G401 (cell line): ENCODE measurements around the gene CIZ1. TPM values are rescaled to one million over a fixed set of nuclear protein-coding genes. Genes with fewer than 3 reads are reported as not detected.
"Not testable (repeated sequence)": the region's sequence is repeated elsewhere in the genome, so short reads cannot be mapped to it uniquely, and the experiment has no call there.

Source experiments
- DNase-seq: peaks from one replicate; pipeline ENCODE4 v3.0.0-alpha.2; 2015; ENCODE audit warnings: low spot score
- in situ Hi-C: cut with HindIII; loops from 2 replicates; pipeline ENCODE4 v1.10.0; 2016; ENCODE audit warnings: low sequenced_read_pairs, mixed read lengths
- total RNA-seq: library from RNA; depleted of rRNA; stranded (reverse); fragments of >200 nt; shearing (Covaris generic); gene quantifications from 2 replicates; pipeline ENCODE4 v1.2.3, GENCODE V29; 2014; rRNA removed

CIZ1 gene, protein sequence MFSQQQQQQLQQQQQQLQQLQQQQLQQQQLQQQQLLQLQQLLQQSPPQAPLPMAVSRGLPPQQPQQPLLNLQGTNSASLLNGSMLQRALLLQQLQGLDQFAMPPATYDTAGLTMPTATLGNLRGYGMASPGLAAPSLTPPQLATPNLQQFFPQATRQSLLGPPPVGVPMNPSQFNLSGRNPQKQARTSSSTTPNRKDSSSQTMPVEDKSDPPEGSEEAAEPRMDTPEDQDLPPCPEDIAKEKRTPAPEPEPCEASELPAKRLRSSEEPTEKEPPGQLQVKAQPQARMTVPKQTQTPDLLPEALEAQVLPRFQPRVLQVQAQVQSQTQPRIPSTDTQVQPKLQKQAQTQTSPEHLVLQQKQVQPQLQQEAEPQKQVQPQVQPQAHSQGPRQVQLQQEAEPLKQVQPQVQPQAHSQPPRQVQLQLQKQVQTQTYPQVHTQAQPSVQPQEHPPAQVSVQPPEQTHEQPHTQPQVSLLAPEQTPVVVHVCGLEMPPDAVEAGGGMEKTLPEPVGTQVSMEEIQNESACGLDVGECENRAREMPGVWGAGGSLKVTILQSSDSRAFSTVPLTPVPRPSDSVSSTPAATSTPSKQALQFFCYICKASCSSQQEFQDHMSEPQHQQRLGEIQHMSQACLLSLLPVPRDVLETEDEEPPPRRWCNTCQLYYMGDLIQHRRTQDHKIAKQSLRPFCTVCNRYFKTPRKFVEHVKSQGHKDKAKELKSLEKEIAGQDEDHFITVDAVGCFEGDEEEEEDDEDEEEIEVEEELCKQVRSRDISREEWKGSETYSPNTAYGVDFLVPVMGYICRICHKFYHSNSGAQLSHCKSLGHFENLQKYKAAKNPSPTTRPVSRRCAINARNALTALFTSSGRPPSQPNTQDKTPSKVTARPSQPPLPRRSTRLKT
- total RNA-seq = 13.7 and 17.5 TPM in 2 replicates

DNA sequence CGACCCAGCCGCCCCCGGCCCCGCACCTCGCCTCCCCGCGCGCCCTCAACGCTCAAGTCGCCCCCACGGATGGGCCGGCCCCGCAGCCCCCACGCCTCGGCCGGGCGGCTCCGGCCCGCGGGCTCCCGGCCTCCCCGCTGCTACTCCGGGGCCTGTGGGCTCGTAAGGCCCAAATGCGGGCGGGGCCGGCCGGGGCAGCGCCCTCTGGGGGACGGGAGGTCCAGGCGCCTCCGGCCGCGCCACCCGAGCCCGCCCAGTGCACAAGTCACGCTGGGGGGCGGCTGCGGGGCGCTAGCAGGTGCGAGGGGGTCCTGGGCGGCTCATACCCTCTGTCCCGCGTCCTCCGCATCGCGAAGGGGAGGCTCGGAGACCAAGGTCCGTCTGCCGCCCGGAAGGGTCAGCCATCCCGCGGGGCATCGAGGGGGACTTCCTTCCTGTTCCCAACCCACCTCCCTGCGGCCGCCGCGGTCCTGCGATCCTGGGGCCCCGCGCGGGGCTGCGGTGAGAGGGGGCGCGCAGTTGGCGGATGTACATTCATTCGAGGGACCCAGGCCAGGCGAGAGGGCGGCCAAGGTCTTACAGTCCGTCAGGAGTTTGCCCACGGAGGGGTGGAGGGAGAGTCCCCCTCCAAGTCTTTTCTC lies at the start of gene CIZ1:
Gene CIZ1 (minus strand): TSS at position 167 of the 641 bp plus-strand sequence. CDS start 715 bp downstream, outside the sequence.
- peak; percentile 77 for DNase-seq
- in situ Hi-C loops = no loop called here

DNA sequence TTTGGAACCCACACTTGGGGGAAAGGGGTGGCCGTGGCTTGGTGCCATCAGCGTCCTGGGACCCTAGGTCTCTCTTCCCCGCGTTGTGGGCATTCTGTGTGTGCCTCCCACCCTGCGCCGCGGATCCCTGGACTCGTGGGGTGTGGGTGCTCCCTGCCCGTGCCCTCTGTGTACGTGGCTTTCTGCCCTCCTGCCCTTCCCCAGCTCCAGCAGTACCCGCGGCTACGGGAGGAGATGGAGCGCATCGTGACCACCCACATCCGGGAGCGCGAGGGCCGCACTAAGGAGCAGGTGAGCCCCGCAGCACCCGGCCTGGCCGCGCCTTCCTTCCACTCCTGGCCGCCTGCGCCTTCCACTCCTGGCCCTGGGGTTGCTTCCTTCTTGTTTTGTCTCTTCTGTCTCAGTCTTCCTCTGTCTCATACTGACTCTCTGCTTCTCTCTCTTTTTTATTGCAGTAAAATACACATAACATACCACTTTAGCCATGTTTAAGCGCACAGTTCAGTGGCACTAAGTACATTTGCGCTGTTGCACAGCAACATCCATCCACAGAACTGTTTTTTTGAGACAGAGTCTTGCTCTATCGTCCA lies 42.5 kb upstream of the CIZ1 start:
- DNase-seq = no peak
- in situ Hi-C loops = no loop called here

DNA sequence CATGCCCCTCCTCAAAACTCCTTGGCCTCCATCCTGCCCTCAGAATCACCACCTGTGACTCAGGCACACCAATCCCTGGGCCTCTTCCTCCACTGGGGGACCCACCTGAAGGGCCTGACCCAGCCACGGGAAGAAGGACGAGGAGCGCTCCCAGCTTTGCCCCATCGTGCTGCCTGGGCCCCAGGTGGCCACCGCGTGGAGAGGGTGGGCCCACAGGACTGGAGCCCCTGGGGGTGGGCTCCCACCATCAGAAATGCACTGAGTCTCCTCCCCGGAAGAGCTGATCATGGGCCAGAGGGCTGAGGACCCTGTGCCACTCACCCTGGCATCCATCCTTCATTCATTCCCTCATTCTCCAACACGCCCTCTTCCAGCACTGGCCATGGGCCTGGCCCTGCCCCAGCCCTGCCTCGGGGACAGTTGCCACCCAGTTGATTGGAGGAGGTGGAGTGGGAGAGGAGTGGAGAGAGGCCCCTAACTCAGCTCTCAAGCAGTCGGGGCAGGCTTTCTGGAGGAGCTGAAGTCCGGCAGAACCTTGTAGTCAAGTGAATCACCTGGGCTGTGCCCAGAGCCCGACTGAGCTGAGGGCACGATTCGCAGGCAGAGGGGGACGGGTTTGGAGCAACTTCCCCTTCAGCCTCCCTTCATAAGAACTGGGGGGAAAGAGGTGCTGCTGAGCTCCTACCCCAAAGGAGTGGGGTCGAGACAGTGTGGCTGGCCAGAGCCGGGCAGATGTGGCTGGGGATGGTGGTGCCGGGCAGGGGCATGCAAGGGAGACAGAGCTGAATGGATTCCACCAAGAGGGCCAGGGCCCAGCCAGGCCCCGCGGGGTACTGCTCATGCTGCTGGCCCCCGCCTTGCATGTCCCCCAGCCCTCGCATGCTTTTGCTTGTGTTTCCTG lies 41.4 kb upstream of the CIZ1 start:
- DNase-seq = no peak
- in situ Hi-C loops = no loop called here

DNA sequence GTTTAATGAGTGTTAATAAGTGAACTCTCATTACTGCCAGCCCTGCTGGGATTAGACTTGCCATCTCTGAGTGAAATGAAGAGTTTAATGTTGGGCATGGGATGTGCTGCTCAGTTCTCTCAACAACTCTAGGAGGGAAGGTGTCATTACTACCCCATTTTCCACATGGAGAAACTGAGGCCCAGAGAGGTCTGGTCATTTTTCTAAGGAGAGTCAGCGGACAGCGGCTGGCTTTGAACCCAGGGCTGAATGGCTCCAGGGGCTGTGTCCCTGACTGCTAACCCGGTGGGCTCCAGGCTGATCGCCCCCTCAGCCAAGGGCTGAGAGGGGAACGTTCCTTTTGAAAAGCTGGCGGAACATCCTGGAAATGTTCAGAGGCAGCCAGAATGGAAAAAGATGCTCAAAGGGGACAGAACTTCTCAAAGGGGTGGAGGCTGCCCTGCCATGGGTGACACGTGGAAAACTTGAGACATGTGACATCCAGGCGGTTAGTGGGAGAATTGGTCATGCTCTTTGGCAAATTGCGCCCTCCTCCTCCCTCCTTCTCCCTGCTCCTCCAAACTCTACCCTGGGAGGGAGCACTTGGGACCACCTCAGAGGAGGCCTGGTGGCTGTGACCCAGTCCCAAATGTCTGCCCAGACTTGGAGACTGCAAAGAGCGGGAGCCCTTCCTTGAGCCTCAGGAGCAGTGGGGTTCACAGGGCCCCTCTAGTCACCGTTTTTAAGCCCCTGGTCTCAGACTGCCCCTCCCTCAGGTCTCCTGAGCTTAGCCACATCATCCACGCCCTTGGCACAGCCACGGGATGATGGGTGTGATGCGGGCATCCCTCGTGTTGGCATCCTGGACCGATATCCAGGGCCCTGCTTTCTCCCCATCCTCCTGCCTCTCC lies 40.5 kb upstream of the CIZ1 start:
- no peak for DNase-seq
- in situ Hi-C loops = no loop called here

DNA sequence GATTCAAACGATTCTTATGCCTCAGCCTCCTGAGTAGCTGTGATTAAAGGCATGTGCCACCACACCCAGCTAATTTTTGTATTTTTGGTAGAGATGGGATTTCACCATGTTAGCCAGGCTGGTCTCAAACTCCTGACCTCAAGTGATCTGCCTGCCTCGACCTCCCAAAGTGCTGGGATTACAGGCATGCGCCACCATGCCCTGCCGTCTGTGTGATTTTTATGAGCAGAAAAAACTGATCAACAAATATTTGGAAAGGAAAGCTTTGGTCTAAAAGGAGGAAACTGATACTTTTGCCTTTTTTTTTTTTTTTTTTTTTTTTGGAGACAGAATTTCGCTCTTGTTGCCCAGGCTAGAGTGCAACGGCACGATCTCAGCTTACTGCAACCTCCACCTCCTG lies 39.5 kb upstream of the CIZ1 start:
- in situ Hi-C loops = not testable (repeated sequence)

DNA sequence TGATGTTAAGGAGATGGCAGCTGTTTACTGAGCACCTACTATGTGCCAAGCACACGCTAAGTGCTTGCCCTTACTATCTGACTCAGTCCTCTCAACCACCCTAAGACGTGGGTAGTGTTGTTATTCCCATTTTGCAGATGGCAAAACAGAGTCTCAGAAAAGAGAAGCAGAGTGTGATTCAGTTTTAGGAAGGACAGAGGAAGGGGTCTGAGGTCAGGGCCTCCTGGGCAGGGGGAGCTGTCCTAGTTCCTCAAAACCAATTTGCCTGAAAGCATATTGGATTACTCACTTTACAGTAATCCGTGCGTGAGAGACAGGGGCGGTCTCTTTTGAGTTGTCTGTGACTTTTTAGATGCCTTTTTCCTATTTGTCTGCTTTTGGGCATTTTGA lies 35.0 kb upstream of the CIZ1 start:
- in situ Hi-C loops = no loop called here
- DNase-seq = no peak

More for the DNA sequence above, 39.5 kb upstream of the CIZ1 start:
- not testable (repeated sequence) for DNase-seq

DNA sequence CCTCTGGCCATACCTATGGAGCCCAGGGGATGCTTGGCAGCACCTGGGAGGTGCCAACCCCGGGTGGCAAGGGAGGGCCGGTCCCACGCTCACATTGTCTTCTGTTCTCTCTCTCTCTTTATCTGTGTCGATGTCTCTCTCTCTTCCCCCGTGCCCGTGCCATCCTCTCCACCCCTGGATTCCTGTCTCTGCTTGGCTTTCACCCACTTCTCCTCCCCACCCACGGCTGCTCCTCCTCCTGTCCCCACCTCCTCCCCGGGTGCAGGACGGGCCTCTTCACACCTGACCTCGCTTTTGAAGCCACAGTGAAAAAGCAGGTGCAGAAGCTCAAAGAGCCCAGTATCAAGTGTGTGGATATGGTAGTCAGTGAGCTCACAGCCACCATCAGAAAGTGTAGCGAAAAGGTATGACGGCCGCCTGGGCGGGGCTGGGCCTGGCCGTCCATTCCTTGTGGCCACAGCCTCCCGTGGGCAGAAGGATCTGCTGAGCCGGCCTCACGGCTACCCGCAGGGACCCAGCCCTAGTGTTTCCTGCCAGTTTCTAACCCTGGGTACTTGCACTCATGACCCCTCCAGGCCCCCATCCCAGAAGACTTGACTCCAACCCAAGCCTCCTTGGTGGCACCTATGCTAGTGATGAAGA lies 34.5 kb upstream of the CIZ1 start:
- in situ Hi-C loops = no loop called here
- DNase-seq = no peak

DNA sequence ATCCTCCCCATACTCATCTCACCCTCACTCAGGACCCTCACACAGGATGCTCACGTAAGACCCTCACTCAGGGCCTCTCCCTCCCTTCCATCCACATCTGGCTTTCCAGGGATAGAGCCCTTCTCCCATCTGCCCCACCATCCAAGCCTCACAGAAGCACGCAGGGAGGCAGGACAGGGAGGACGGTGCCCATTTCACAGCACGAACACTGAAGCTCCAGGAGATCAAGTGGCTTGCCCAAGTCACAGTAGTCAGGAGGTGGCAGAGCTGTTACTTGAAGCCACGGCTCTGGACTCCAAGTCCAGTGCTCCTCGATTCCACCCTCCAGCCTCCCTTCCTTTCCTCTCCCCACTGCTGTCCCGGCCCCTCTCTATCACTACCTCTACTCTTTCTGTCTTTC lies 33.5 kb upstream of the CIZ1 start:
- DNase-seq = no peak
- in situ Hi-C loops = no loop called here

DNA sequence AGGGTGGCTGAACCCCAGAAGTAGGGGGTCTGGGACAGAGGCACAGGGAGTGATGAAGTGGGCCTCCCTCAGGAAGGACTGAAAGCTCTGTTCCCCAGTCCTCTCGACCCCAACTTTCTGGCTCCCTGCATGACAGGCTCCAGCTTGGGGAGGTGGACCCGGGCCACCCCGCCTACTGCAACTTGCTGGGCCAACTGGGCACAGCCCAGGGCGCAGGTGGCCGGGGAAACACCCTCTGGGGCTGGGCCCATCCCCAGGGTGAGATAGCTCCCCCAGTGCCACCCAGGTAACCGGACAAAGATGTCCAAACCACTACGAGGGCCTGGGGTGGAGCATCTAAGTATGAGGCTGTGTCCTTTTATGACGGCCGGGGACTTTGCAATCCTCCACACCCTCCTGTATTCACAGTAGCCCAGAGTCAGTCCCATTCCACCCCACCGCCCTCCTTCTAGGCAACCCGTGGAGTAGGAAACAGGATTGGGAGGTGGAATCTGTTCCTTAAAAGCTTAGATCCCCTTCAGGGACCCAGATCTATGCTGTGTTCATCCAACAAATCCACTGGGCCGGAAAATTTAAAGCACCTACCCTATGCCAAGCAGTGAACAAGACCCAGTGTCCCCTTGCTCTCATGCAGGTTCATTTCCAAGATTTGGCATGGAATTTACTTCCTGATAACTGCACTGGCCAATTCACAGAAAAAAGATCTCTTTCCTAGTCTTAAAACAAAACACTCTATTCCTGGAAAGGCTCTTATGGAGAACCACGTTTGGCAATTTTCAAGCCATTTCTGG lies 31.7 kb upstream of the CIZ1 start:
- DNase-seq = peak; percentile 77
- in situ Hi-C loops = no loop called here

DNA sequence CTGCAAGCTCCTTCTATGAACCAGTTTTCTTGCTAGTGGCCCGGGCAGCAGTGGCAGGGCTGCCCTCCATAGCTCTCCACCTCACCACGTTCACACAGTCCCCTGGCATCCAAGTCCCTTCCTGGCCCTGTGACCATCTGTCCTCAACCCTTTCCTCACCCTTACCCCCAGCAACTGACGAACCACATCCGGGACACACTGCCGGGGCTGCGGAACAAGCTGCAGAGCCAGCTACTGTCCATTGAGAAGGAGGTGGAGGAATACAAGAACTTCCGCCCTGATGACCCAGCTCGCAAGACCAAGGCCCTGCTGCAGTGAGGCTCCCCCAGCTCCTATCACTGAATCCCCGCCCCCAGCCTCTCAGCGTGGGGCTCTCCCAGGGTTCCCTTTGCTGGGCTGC lies 30.7 kb upstream of the CIZ1 start:
- no peak for DNase-seq
- in situ Hi-C loops = no loop called here

DNA sequence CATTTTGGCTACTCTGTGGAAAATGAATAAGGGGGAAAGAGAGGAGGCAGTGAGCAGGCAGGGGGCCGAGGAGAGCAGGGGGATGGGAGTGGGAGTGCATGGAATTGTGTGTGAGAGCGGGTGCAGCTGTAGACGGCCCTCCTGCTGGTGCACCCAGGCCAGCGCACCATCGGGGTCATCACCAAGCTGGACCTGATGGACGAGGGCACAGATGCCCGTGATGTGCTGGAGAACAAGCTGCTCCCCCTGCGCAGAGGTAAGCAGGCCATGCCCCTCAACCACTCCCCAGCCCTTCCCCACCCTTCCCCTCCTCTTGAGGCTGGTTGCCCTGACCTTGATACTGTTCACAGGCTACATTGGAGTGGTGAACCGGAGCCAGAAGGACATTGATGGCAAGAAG lies 28.5 kb upstream of the CIZ1 start:
- in situ Hi-C loops = no loop called here

DNA sequence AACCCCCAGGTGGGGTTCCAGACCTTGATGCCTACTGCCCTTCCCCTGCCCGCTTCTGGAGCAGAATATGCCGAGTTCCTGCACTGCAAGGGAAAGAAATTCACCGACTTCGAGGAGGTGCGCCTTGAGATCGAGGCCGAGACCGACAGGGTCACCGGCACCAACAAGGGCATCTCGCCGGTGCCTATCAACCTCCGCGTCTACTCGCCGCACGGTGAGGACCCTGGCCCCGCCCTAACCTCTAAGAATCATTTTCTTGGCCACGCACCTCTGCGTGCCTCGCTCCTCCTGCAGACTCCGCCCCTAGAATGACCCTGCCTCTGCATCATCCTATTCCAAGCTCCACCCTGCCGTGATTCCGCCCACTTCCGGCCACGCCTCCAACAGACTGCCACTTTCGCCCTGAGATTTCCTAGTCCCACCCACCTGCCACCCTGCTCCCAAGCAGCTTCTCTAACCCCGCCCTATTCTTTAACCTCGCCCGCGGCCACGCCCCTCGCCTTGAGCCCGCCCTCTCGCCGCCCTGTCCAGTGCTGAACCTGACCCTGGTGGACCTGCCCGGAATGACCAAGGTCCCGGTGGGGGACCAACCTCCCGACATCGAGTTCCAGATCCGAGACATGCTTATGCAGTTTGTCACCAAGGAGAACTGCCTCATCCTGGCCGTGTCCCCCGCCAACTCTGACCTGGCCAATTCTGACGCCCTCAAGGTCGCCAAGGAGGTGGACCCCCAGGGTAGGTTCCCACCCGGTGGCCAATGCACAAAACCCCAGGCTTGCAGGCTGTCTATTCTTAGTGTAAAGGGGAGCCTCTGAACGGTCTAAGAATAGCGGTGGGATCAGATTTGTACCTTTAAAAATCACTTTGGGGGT lies 27.4 kb upstream of the CIZ1 start:
- peak; percentile 86 for DNase-seq
- in situ Hi-C loops = no loop called here

More for the DNA sequence above, 28.5 kb upstream of the CIZ1 start:
- no peak for DNase-seq

DNA sequence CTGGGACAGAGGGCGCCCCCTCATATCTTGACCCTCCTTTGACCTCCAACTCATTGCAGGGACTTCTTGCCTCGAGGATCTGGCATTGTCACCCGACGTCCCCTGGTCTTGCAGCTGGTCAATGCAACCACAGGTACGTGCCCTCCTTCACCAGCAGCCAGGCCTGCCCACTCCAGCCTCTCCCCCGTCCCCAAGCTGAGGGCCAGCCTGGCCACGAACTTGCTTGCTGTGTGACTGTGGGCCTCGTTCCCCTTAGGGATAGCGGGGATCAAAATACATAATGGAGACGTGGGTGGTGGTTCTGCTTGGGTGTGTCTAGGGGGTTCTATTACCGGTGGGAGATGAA lies 26.8 kb upstream of the CIZ1 start:
- no peak for DNase-seq
- in situ Hi-C loops = no loop called here

DNA sequence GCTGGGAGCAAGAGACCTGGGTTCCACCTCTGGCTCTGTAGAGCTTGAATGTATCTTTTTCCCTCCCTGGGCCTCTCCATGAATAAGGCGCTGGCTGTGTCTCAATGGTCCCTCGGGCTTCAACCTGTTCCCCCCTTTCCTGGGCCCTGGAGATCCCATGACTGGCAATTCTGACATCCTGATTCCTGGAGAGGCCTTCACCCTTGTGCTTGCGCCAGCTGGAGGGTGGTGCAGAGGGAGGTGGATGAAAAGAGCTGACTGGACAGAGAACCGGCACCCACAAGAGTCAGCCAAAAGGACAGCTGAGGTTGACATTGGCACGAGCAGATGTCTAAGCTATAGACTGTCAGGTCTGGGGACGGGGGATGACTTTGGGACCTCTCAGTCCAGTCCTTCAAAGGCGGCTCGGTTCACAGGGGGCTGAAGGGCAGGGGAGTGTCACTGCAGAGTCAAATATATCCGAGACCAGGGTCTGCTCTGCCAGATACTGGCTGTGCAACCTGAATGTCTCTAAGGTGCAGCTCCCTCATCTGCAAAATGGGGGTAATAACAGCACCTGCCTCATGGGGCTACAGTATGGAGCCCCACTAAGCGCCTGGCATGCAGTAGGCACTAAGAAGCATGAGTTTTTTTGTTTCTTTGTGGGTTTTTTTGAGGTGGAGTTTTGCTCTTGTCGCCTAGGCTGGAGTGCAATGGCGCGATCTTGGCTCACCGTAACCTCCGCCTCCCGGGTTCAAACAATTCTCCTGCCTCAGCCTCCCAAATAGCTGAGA lies 25.6 kb upstream of the CIZ1 start:
- peak; percentile 13 for DNase-seq
- in situ Hi-C loops = no loop called here
